SK-N-SH (cell line): ENCODE measurements around the gene MTX2. TPM values are rescaled to one million over a fixed set of nuclear protein-coding genes. Genes with fewer than 3 reads are reported as not detected.

Experiments used
- CTCF ChIA-PET: fragments of 300-600, 350-600 bp; formaldehyde crosslinking; extraction: SDS; loops from one replicate; lab custom pipeline; 2021; lab: Yijun Ruan, JAX
- POLR2A ChIA-PET: fragments of 350-600 bp; sonication (Branson Sonifier 250); formaldehyde crosslinking; extraction: SDS; loops from one replicate; lab custom pipeline; 2020; ENCODE audit warnings: antibody characterized with exemption, inconsistent platforms; lab: Yijun Ruan, JAX
- DNase-seq: peaks from one replicate; pipeline ENCODE4 v3.0.0; 2012
- H2AFZ ChIP-seq: fragments of 200-600 bp; sonication (generic); 2 replicates; pipeline ENCODE4 v1.8.1; 2016; ENCODE audit warnings: antibody characterized with exemption, mild to moderate bottlenecking, low read depth
- H3F3A ChIP-seq: fragments of 200-600 bp; sonication (generic); replicated peaks from 2 replicates; pipeline ENCODE3; 2016; ENCODE audit warnings: antibody characterized with exemption, mild to moderate bottlenecking; ENCODE audit not compliant: insufficient read depth
- H3K27ac ChIP-seq, 2 experiments: fragments of 200-500 bp in 1 of 2; fragments of 200-600 bp in 1 of 2; sonication (Bioruptor generic) in 1 of 2; sonication (generic), shearing (Covaris generic) in 1 of 2; 2 replicates each; pipeline versions ENCODE4 v1.5.1 to v1.6.1; 2014 to 2016; ENCODE audit warnings: low read depth in 2 of 2, inconsistent platforms in 1 of 2, low read length in 1 of 2, mild to moderate bottlenecking in 1 of 2, mixed read lengths in 1 of 2
- H3K27me3 ChIP-seq: fragments of 200-600 bp; sonication (generic), shearing (Covaris generic); 2 replicates; pipeline ENCODE4 v1.6.1; 2016; ENCODE audit warnings: mixed run types; ENCODE audit not compliant: insufficient read depth
- H3K36me3 ChIP-seq, 2 experiments: fragments of 200-500 bp in 1 of 2; fragments of 200-600 bp in 1 of 2; sonication (Bioruptor generic) in 1 of 2; sonication (generic) in 1 of 2; replicated peaks in 1 of 2; 2 replicates each; pipeline versions ENCODE3 to v1.5.1; 2014 to 2016; ENCODE audit warnings: low read length in 1 of 2, mild to moderate bottlenecking in 1 of 2; ENCODE audit not compliant: insufficient read depth in 2 of 2, control insufficient read depth in 1 of 2
- H3K4me1 ChIP-seq, 2 experiments: fragments of 200-500 bp in 1 of 2; fragments of 200-600 bp in 1 of 2; sonication (Bioruptor generic) in 1 of 2; sonication (generic), shearing (Covaris generic) in 1 of 2; 2 replicates each; pipeline versions ENCODE4 v1.5.1 to v1.6.1; 2014 to 2016; ENCODE audit warnings: low read depth in 1 of 2, low read length in 1 of 2, mixed run types in 1 of 2; ENCODE audit not compliant: insufficient read depth in 2 of 2, control insufficient read depth in 1 of 2
- H3K4me2 ChIP-seq: fragments of 200-600 bp; sonication (generic), shearing (Covaris generic); 2 replicates; pipeline ENCODE4 v1.6.1; 2017; ENCODE audit warnings: mixed run types
- H3K4me3 ChIP-seq, 2 experiments: fragments of 200-500 bp in 1 of 2; fragments of 200-600 bp in 1 of 2; sonication (Bioruptor generic) in 1 of 2; sonication (generic), shearing (Covaris generic) in 1 of 2; 2 replicates each; pipeline versions ENCODE4 v1.5.1 to v1.8.1; 2014 to 2016; ENCODE audit warnings: low read depth in 2 of 2, inconsistent platforms in 1 of 2, low read length in 1 of 2, mild to moderate bottlenecking in 1 of 2, mixed read lengths in 1 of 2, moderate library complexity in 1 of 2
- H3K79me2 ChIP-seq: fragments of 200-600 bp; sonication (generic); 2 replicates; pipeline ENCODE4 v1.8.1; 2017; ENCODE audit warnings: mild to moderate bottlenecking; ENCODE audit not compliant: insufficient read depth
- H3K9ac ChIP-seq: fragments of 200-600 bp; sonication (generic); 2 replicates; pipeline ENCODE4 v1.6.1; 2017; ENCODE audit warnings: mixed run types
- H3K9me2 ChIP-seq: fragments of 200-600 bp; sonication (generic); 2 replicates; pipeline ENCODE4 v1.6.1; 2017; ENCODE audit warnings: mixed run types
- H3K9me3 ChIP-seq: fragments of 200-600 bp; sonication (generic); 2 replicates; pipeline ENCODE4 v1.6.1; 2017; ENCODE audit warnings: mixed run types, mild to moderate bottlenecking, moderate library complexity
- H4K20me1 ChIP-seq: fragments of 200-600 bp; sonication (generic); 2 replicates; pipeline ENCODE4 v1.6.1; 2017; ENCODE audit warnings: mild to moderate bottlenecking, mixed run types; ENCODE audit not compliant: insufficient read depth
- EP300 ChIP-seq, 2 experiments: IDR thresholded peaks; 2 replicates each; pipeline versions ENCODE4 v1.4.0 to v1.6.1; 2012; ENCODE audit warnings: borderline replicate concordance in 1 of 2, low read depth in 1 of 2, low read length in 1 of 2
- EZH2phosphoT487 ChIP-seq: fragments of 200-600 bp; sonication (generic); IDR thresholded peaks from 2 replicates; pipeline ENCODE4 v1.6.1; 2017; ENCODE audit warnings: low read depth, mixed run types, mild to moderate bottlenecking, antibody characterized with exemption, moderate library complexity, borderline replicate concordance
- FOSL2 ChIP-seq: IDR thresholded peaks from 2 replicates; pipeline ENCODE4 v1.4.0; 2012; ENCODE audit warnings: low read depth, mild to moderate bottlenecking, moderate library complexity, borderline replicate concordance
- FOXJ3 ChIP-seq: sonication (generic); formaldehyde crosslinking; IDR thresholded peaks from 2 replicates; pipeline ENCODE4 v1.5.1; 2020; ENCODE audit warnings: mild to moderate bottlenecking, missing genetic modification reagents
- GATA2 ChIP-seq: sonication (generic); formaldehyde crosslinking; IDR thresholded peaks from 2 replicates; pipeline ENCODE4 v1.5.0; 2020; ENCODE audit warnings: mild to moderate bottlenecking, missing genetic modification reagents
- JUND ChIP-seq: IDR thresholded peaks from 2 replicates; pipeline ENCODE4 v1.4.0; 2012
- MAX ChIP-seq: IDR thresholded peaks from 2 replicates; pipeline ENCODE4 v1.4.0; 2012; ENCODE audit warnings: low read depth
- MEF2A ChIP-seq: IDR thresholded peaks from 2 replicates; pipeline ENCODE4 v1.4.0; 2012; ENCODE audit warnings: low read depth, borderline replicate concordance
- MXI1 ChIP-seq: IDR thresholded peaks from 2 replicates; pipeline ENCODE4 v1.6.1; 2012; ENCODE audit warnings: mild to moderate bottlenecking, low read depth, low read length, improper control_type of control experiment
- PBX3 ChIP-seq: IDR thresholded peaks from 2 replicates; pipeline ENCODE4; 2012
- POLR2AphosphoS5 ChIP-seq: IDR thresholded peaks from 2 replicates; pipeline ENCODE4 v1.6.1; 2012; ENCODE audit warnings: low read depth, low read length
- RAD21 ChIP-seq: IDR thresholded peaks from 2 replicates; pipeline ENCODE4 v1.6.1; 2012; ENCODE audit warnings: mild to moderate bottlenecking, low read length
- RFX5 ChIP-seq: IDR thresholded peaks from 2 replicates; pipeline ENCODE4 v1.6.1; 2012; ENCODE audit warnings: mild to moderate bottlenecking, improper control_type of control experiment, low read length
- SMC3 ChIP-seq: IDR thresholded peaks from 2 replicates; pipeline ENCODE4 v1.6.1; 2012; ENCODE audit warnings: low read depth, low read length, improper control_type of control experiment
- TAF1 ChIP-seq: IDR thresholded peaks from 2 replicates; pipeline ENCODE4 v1.6.1; 2012; ENCODE audit warnings: low read depth, mild to moderate bottlenecking, low read length, moderate library complexity, borderline replicate concordance
- TEAD4 ChIP-seq: IDR thresholded peaks from 2 replicates; pipeline ENCODE4 v1.4.0; 2012; ENCODE audit warnings: mild to moderate bottlenecking, borderline replicate concordance; ENCODE audit not compliant: insufficient read depth
- USF1 ChIP-seq: IDR thresholded peaks from 2 replicates; pipeline ENCODE4 v1.4.0; 2012; ENCODE audit warnings: low read depth, borderline replicate concordance
- YY1 ChIP-seq: IDR thresholded peaks from 2 replicates; pipeline ENCODE4 v1.4.0; 2012; ENCODE audit warnings: low read depth, mild to moderate bottlenecking
- ZBTB33 ChIP-seq: IDR thresholded peaks from 2 replicates; pipeline ENCODE4 v1.4.0; 2012; ENCODE audit warnings: low read depth, borderline replicate concordance
- WGBS: methylation state at CpG from one replicate; pipeline ENCODE4 v1.1.6; 2017; ENCODE audit warnings: low lambda C conversion rate; 5-methylcytosine and 5-hydroxymethylcytosine counted together
- polyA plus RNA-seq, 3 experiments: library from polyadenylated mRNA; depleted of rRNA; stranded (reverse); fragments of >200 nt; gene quantifications; 2 replicates each; pipeline ENCODE4 v1.2.3, GENCODE V29; 2012

MTX2 gene
- polyA plus RNA-seq, 1 of the 3 experiments (the other 2 are of a cell fraction): 44.4 TPM

- TF ChIP-seq RFX5 (no peak), JUND (no peak)
These were observed 61.4 kb downstream of the MTX2 start (continued) for GRCh38 chr2:176330612-176331011.

- Histone ChIP-seq H3K4me2 (no peak overlapping the region), H3K79me2 (0 out of 2 replicates have a peak, but pooled peaks cover 6% of the 10 kb centered on the region), H3K9ac (no peak overlapping the region), H3K36me3 (peaks cover 30 to 59% of the 10 kb centered on the region in 2 experiments), H2AFZ (no peak overlapping the region), H3K27me3 (no peaks in the 10 kb centered on the region), H3K27ac (no peak overlapping the region), H3F3A (no peaks in the 10 kb centered on the region), H3K4me1 (peaks cover 0 to 9% of the 10 kb centered on the region in 2 experiments; a peak in 2 of 4 replicates), H4K20me1 (no peaks in the 10 kb centered on the region), H3K4me3 (no peak overlapping the region), H3K9me3 (no peaks in the 10 kb centered on the region), H3K9me2 (no peaks in the 10 kb centered on the region; the same call in 1 of the 2 replicates)
- DNase-seq: no peak
- TF ChIP-seq TEAD4: no peak
- no peak for TF ChIP-seq GATA2
- TF ChIP-seq MXI1: no peak
- TF ChIP-seq EZH2phosphoT487: no peak
- TF ChIP-seq RFX5: no peak
- no peak for TF ChIP-seq PBX3
- no peak for TF ChIP-seq SMC3
- no peak for TF ChIP-seq RAD21
- no peak for TF ChIP-seq MAX
- no peak for TF ChIP-seq USF1
- no peak for TF ChIP-seq FOXJ3 (CRISPR knock-in tag)
- no peak for TF ChIP-seq TAF1
- TF ChIP-seq EP300 (IDR thresholded peaks at IDR 0.05; ENCODE audit: borderline replicate concordance in 1 of 2, low read depth in 1 of 2, low read length in 1 of 2): no peak
- TF ChIP-seq FOSL2: no peak
- TF ChIP-seq ZBTB33: no peak
- no peak for TF ChIP-seq POLR2AphosphoS5
- TF ChIP-seq MEF2A: no peak
- no peak for TF ChIP-seq YY1
- ChIA-PET CTCF (interaction anchor here (1.3 to 1.7 kb wide), 2 partner anchors 123 to 323 kb away, joined by 3 to 5 read pairs; no protein-coding TSS in a partner anchor), POLR2A (no interaction called here)
- WGBS: 97% methylated on average over 1 of the region's 1 CpG
These were observed 62.4 kb downstream of the MTX2 start for GRCh38 chr2:176331646-176332045.
